HG03342 (cell line): Measurements from ENCODE around the gene NR5A2.

Experiments used
- ATAC-seq: cut with Tn5 transposase; IDR thresholded peaks from one replicate; pipeline ENCODE4 v1.9.1; 2021; ENCODE audit warnings: mild to moderate bottlenecking, moderate library complexity; ENCODE audit not compliant: unreplicated experiment

Gene NR5A2

GRCh38 chr1:200027264-200027823, at the start of gene NR5A2:
Gene NR5A2, plus strand, starts transcription at chr1:200027710. Its CDS starts 138 bp downstream, at chr1:200027848.
- ATAC-seq, result no peak

DNA sequence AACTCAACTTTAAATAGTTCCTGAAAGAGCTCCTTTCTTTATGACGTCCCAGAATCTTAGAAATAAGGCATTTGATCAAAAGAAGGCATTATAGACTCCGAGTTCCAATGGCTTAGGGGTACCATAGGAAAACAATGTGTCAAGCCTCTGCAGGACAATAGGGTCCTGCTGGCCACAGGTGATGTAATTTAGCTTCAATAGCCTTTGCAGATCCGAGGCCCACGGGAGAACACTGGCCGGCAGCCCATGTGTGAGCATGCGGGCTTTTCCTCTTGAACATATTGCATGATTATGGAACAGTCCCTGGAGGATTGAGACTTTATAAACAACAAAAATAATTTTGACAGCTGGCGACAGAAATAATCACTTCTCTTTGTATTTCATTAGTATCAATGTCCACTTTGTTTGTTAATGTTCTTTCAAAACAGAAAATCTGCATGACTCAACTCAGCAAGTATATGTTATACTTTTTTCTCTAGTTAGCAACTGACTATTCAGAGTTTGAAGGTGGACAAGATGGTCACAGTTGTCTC, 49.0 kb upstream of the NR5A2 start:
- no peak for ATAC-seq

GRCh38 chr1:199979071-199979470, 48.4 kb upstream of the NR5A2 start:
- ATAC-seq, result no peak

GRCh38 chr1:199981584-199981983, 45.9 kb upstream of the NR5A2 start:
- ATAC-seq, result no peak

DNA sequence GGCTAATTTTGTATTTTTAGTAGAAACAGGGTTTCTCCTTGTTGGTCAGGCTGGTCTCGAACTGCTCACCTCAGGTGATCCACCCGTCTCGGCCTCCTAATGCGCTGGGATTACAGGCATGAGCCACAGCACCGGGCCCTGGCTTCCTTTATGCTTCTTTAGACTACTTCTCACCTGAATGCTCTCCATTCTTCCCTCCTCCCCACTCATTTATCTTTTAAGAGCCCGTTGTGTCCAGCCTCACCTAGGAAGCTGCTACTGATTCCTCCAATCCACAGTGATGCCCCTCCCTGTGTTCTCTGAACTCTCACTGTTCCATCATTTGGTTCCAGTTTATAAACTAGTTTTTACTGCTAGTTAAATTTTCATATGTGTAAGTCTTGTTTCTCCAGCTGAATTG, 44.9 kb upstream of the NR5A2 start:
- ATAC-seq, result no peak

GRCh38 chr1:199983531-199983930, 44.0 kb upstream of the NR5A2 start:
- no peak for ATAC-seq

GRCh38 chr1:199995096-199995685, 32.3 kb upstream of the NR5A2 start:
- ATAC-seq, result no peak

- ATAC-seq, result no peak
Measured at GRCh38 chr1:200005165-200005564, 22.3 kb upstream of the NR5A2 start.

GRCh38 chr1:200006711-200007110, 20.8 kb upstream of the NR5A2 start:
- no peak for ATAC-seq

DNA sequence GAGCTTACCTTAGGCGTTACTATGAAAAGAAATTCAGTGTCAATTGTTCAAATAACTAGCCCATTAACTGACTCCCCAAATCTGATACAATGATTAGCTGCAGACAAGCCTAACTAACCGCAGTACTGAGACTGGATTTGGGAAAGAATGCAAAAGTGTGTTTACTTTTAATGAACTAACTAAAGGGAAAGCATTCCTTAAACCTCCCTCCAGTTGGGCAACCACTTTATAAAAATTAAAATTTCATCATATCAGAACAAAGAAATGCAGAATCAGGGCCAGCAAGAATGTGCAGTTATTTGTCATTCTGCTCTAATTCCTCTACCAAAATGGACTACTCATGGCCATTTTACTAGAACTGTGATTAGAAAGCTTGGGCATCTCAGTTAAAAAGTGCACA, 11.7 kb upstream of the NR5A2 start:
- no peak for ATAC-seq

DNA sequence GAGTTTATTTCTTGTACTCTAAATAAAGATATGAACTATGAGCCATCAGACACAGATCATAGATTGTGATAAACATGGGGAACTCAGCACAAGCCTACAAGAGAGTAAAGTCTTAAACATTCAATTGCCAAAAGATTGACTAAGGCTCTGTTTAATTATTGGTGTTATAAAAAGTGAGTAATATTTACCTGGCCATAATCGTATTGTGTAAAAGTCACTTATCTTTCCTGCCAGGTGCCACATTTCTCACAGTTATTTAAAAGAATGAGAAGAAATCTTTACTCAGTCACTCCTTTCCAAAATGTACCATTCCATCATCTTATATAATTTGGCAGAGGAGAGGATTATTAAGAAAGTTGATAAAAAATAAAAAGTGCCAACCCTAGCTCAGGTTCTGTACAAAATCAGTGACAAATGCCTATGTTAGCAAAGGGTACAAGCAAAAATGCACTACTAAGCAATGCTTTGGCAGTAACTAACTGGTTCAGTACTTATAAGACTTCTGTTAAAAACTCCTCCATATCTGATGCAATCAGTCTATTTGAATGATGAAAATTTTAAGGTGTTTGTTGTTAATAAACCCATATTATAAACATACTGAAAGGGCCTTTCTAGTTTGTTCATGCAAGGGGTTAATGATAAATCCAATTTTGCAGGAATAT, 5.8 kb upstream of the NR5A2 start:
- no peak for ATAC-seq

GRCh38 chr1:200022239-200022804, 5.2 kb upstream of the NR5A2 start:
- no peak for ATAC-seq

DNA sequence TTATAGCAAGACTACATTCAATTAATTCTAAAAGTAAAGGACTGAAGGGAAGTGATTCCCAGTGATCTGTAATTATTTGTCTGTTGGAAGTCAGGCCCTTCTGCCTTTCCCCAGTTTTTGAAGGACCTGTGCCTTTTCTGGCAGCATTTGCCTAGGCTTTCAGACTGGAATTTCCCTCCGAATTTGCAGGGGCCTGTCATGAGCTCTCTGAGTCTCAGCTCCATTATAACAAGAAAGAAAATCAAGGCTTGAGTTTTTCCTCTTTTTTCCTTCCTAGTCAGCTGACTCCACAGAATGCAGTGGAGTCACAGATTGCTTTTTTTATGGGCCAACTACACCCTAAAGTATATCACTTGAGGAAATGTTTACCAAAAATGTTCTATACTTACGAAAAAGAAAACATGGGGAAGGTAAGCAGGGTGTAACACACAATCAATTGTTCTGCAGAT, 1.1 kb downstream of the NR5A2 start:
- ATAC-seq, result no peak

DNA sequence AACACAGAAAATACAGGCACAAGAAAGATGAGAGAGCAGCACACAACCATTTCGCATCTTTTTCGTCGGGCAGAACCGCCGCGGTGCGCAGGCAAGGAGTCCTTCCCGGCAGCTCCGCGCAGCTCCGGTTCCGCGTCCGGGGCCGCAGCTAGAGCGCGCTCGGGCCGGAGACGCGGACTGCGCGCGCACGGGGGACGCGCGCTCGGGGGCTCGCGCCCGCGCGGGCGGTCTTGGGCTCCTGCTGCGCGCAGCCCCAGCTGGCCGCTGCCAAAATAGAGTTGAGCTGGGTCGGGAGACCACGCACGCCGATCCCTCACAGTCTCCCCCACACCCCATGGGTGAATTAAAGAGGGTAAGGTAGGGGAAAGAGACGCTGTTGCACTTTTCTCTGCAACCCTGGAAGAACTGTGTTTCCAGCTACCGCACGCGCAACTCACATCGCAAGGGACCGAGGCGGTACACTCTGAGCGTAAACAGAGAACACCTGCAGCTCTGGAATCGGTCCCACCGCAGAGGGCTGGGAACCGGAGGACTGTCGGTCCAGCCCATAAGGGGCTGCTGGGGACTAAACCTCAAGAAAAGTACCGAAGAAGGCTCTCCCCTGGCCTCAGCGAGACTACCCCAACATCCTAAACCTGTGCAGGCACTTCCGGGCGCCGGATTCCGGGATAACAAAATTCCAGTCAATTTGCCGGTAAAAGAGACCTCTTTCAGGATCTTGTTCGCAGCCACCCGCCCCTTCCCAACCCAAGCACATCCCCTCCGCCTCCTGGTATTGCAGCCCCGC, 1.7 kb downstream of the NR5A2 start:
- no peak for ATAC-seq

DNA sequence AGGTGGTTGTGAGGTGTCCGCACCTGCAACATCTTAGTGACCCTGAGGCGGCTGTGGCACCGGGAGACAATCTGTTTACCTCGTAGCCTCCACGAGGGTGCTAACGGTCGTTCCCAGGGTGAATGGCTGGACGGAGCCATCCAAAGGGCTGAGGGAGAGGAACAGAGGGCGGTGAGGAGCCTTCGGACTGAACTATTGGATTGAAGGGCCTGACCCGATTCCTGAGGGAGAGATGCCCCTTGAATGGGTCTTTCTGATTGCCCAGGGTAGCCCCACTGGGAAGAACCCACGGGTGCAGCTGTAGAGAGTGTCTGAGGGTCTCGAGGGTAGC, 2.3 kb downstream of the NR5A2 start:
- ATAC-seq, result no peak

DNA sequence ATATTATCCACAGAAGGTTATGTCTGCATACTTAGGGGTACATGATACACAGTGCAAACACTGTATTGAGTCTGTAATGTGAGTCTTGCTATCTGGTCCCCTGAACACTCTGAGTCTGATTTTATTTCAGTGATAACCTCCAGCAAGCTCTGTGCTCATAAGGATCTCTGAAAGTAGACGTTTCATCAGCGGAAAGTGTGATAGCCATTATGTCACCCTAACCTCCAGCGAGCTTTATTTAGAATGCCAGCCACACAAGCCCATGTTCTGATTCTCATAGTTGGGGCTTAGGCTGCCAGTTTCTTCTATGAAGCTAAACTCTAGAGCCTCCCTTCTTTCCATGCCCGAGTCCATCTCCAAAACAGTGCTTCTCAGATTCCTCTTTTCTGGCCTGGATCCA, 3.3 kb downstream of the NR5A2 start:
- no peak for ATAC-seq

- ATAC-seq, result no peak
Measured at GRCh38 chr1:200033511-200034261, 6.2 kb downstream of the NR5A2 start.

GRCh38 chr1:200034262-200034557, 6.7 kb downstream of the NR5A2 start:
- no peak for ATAC-seq

GRCh38 chr1:200034761-200035396, 7.4 kb downstream of the NR5A2 start:
- ATAC-seq, result no peak

DNA sequence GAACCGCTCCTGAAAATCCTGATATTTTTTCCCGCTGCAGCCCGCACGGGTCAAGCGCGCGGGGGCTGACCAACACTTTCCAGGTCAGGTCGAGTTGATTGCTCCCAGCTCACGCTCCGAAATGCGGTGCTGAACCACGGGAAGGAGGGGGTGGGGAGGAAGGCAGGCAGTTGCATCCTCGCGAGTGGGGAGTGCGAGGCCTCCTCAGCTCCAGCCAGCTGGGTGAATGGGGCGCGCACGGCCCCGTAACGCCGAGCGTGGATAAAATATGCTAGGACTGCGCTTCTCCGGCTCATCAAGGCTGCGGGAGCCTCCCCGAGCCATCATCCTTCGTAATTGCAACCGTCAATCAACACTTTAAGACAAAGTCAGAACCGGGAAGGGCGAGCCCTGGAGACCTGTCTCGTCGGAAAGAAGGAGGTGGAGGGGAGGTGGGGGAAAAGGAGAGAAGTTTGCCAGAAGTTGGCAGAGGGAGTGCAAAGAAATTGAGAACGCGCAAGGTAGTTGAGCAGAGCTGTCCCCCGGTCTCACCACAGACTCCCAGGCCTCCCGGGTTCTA, 8.0 kb downstream of the NR5A2 start:
- ATAC-seq, result no peak
